IMR-90 (cell line): ENCODE results near the gene LMNB1. TPM values are rescaled to one million over a fixed set of nuclear protein-coding genes. Genes with fewer than 3 reads are reported as not detected.

ENCODE experiments used
- ATAC-seq: fragments of 200-7000 bp; cut with Tn5 transposase; 2 replicates; pipeline ENCODE4 v1.9.1; 2020; ENCODE audit warnings: low read depth, mild to moderate bottlenecking, moderate library complexity
- BruUV-seq: library from RNA; stranded (reverse); fragments of 400-500 nt; replicated peaks from 2 replicates; lab custom pipeline; 2021; lab: Mats Ljungman, UMichigan
- CTCF ChIA-PET: fragments of 300-600 bp; formaldehyde crosslinking; extraction: SDS; loops from one replicate; lab custom pipeline; 2021; ENCODE audit warnings: antibody characterized with exemption; lab: Yijun Ruan, JAX
- POLR2A ChIA-PET: fragments of 300-600 bp; sonication (Branson Sonifier 250); formaldehyde crosslinking; loops from one replicate; lab custom pipeline; 2022; ENCODE audit warnings: antibody characterized with exemption; ENCODE audit not compliant: unreplicated experiment; lab: Charles Lee
- DNase-seq: peaks from one replicate; pipeline ENCODE4 v3.0.0; 2013
- H2AFZ ChIP-seq: replicated peaks from 2 replicates; pipeline ENCODE3; 2013; ENCODE audit warnings: low read length, mild to moderate bottlenecking; ENCODE audit not compliant: poor library complexity
- H2AK5ac ChIP-seq: 2 replicates; pipeline ENCODE4 v1.6.1; 2013; ENCODE audit warnings: low read depth, low read length, inconsistent platforms
- H2AK9ac ChIP-seq: replicated peaks from 2 replicates; pipeline ENCODE3; 2013; ENCODE audit warnings: mild to moderate bottlenecking, low read depth, low read length, moderate library complexity; ENCODE audit not compliant: poor library complexity
- H2BK120ac ChIP-seq: 2 replicates; pipeline ENCODE4 v1.6.1; 2013; ENCODE audit warnings: low read depth, low read length, inconsistent platforms
- H2BK15ac ChIP-seq: 3 replicates; pipeline ENCODE4 v1.6.1; 2013; ENCODE audit warnings: low read depth, low read length, inconsistent platforms
- H2BK20ac ChIP-seq: 2 replicates; pipeline ENCODE4 v1.6.1; 2013; ENCODE audit warnings: low read depth, mild to moderate bottlenecking, inconsistent platforms, low read length, moderate library complexity
- H2BK5ac ChIP-seq: 2 replicates; pipeline ENCODE4 v1.6.1; 2013; ENCODE audit warnings: mild to moderate bottlenecking, low read depth, low read length, inconsistent platforms; ENCODE audit not compliant: poor library complexity, severe bottlenecking
- H3K14ac ChIP-seq: replicated peaks from 2 replicates; pipeline ENCODE4 v1.6.1; 2013; ENCODE audit warnings: low read depth, low read length, inconsistent platforms
- H3K18ac ChIP-seq: 2 replicates; pipeline ENCODE4 v1.6.1; 2013; ENCODE audit warnings: low read depth, low read length, control low read depth
- H3K23ac ChIP-seq: 2 replicates; pipeline ENCODE4 v1.6.1; 2013; ENCODE audit warnings: low read depth, low read length, inconsistent platforms
- H3K27ac ChIP-seq: 2 replicates; pipeline ENCODE4 v1.5.1; 2013; ENCODE audit warnings: mild to moderate bottlenecking, control low read depth, low read length; ENCODE audit not compliant: insufficient read depth
- H3K27me3 ChIP-seq: 2 replicates; pipeline ENCODE4 v1.6.1; 2013; ENCODE audit warnings: low read length; ENCODE audit not compliant: control insufficient read depth, insufficient read depth
- H3K36me3 ChIP-seq: 2 replicates; pipeline ENCODE4 v1.6.1; 2013; ENCODE audit warnings: low read length, mixed read lengths; ENCODE audit not compliant: control insufficient read depth, insufficient read depth
- H3K4ac ChIP-seq: 2 replicates; pipeline ENCODE4 v1.6.1; 2013; ENCODE audit warnings: low read depth, low read length, inconsistent platforms
- H3K4me1 ChIP-seq: 2 replicates; pipeline ENCODE4 v1.6.1; 2013; ENCODE audit warnings: low read length, mixed read lengths; ENCODE audit not compliant: control insufficient read depth, insufficient read depth
- H3K4me2 ChIP-seq: 2 replicates; pipeline ENCODE4 v1.6.1; 2013; ENCODE audit warnings: low read depth, mild to moderate bottlenecking, control low read depth, low read length, moderate library complexity
- H3K4me3 ChIP-seq: 2 replicates; pipeline ENCODE4 v1.5.1; 2013; ENCODE audit warnings: low read depth, mild to moderate bottlenecking, control low read depth, low read length, moderate library complexity; ENCODE audit not compliant: insufficient read depth
- H3K56ac ChIP-seq: 2 replicates; pipeline ENCODE4 v1.6.1; 2013; ENCODE audit warnings: low read length, inconsistent platforms; ENCODE audit not compliant: insufficient read depth; ENCODE audit errors: extremely low read depth
- H3K79me1 ChIP-seq, 2 experiments: 2 replicates each; pipeline ENCODE4 v1.6.1; 2013; ENCODE audit warnings: low read length in 2 of 2, inconsistent platforms in 1 of 2, low read depth in 1 of 2
- H3K9ac ChIP-seq: 2 replicates; pipeline ENCODE4 v1.6.1; 2013; ENCODE audit warnings: low read depth, low read length, control low read depth
- H3K9me1 ChIP-seq: 2 replicates; pipeline ENCODE4 v1.6.1; 2013; ENCODE audit warnings: low read length, inconsistent platforms; ENCODE audit not compliant: insufficient read depth
- H3K9me3 ChIP-seq: 2 replicates; pipeline ENCODE4 v1.6.1; 2013; ENCODE audit warnings: low read length; ENCODE audit not compliant: control insufficient read depth, insufficient read depth
- H4K20me1 ChIP-seq: 2 replicates; pipeline ENCODE4 v1.6.1; 2013; ENCODE audit warnings: low read length, inconsistent platforms; ENCODE audit not compliant: insufficient read depth
- H4K5ac ChIP-seq: 2 replicates; pipeline ENCODE4 v1.6.1; 2013; ENCODE audit warnings: mild to moderate bottlenecking, low read depth, low read length, control low read depth
- H4K8ac ChIP-seq, 2 experiments: 2 replicates each; pipeline ENCODE4 v1.6.1; 2013; ENCODE audit warnings: low read depth in 2 of 2, low read length in 2 of 2, control low read depth in 1 of 2, inconsistent platforms in 1 of 2
- H4K91ac ChIP-seq: 2 replicates; pipeline ENCODE4 v1.6.1; 2013; ENCODE audit warnings: low read depth, low read length, inconsistent platforms; ENCODE audit not compliant: insufficient read depth
- BHLHE40 ChIP-seq: fragments of 150-350 bp; IDR thresholded peaks from 2 replicates; pipeline ENCODE4 v1.6.1; 2016; ENCODE audit warnings: mild to moderate bottlenecking, low read depth, low read length
- CEBPB ChIP-seq: IDR thresholded peaks from 2 replicates; pipeline ENCODE4 v1.6.1; 2012; ENCODE audit warnings: low read depth, low read length, improper control_type of control experiment
- CHD1 ChIP-seq: IDR thresholded peaks from 2 replicates; pipeline ENCODE4 v1.6.1; 2012; ENCODE audit warnings: low read depth, low read length, improper control_type of control experiment
- CTCF ChIP-seq: conservative IDR thresholded peaks from 2 replicates; pipeline ENCODE4 v1.5.1; 2012; ENCODE audit warnings: mild to moderate bottlenecking, low read depth, low read length, improper control_type of control experiment
- FOS ChIP-seq: fragments of 150-350 bp; IDR thresholded peaks from 2 replicates; pipeline ENCODE4 v1.6.1; 2016; ENCODE audit warnings: low read depth, low read length
- MAFK ChIP-seq: IDR thresholded peaks from 2 replicates; pipeline ENCODE4 v1.6.1; 2012; ENCODE audit warnings: low read depth, low read length, improper control_type of control experiment
- MAZ ChIP-seq: IDR thresholded peaks from 2 replicates; pipeline ENCODE4 v1.6.1; 2012; ENCODE audit warnings: low read depth, mild to moderate bottlenecking, low read length, improper control_type of control experiment, moderate library complexity, borderline replicate concordance
- MXI1 ChIP-seq: IDR thresholded peaks from 2 replicates; pipeline ENCODE4 v1.6.1; 2012; ENCODE audit warnings: low read depth, mild to moderate bottlenecking, low read length, moderate library complexity, borderline replicate concordance
- NFE2L2 ChIP-seq: fragments of 150-350 bp; IDR thresholded peaks from 2 replicates; pipeline ENCODE4 v1.6.1; 2016; ENCODE audit warnings: low read depth, mild to moderate bottlenecking, low read length
- POLR2A ChIP-seq: IDR thresholded peaks from 2 replicates; pipeline ENCODE4 v1.6.1; 2012; ENCODE audit warnings: mild to moderate bottlenecking, low read depth, low read length
- RAD21 ChIP-seq: IDR thresholded peaks from 2 replicates; pipeline ENCODE4 v1.6.1; 2012; ENCODE audit warnings: low read length, improper control_type of control experiment
- RCOR1 ChIP-seq: IDR thresholded peaks from 2 replicates; pipeline ENCODE4 v1.6.1; 2012; ENCODE audit warnings: mild to moderate bottlenecking, low read length, improper control_type of control experiment; ENCODE audit not compliant: insufficient replicate concordance
- RFX5 ChIP-seq: IDR thresholded peaks from 2 replicates; pipeline ENCODE4 v1.8.0; 2012; ENCODE audit warnings: low read depth, mild to moderate bottlenecking, low read length, moderate library complexity
- SMC3 ChIP-seq: fragments of 150-350 bp; IDR thresholded peaks from 2 replicates; pipeline ENCODE4 v1.6.1; 2016; ENCODE audit warnings: low read depth, mild to moderate bottlenecking, antibody characterized with exemption, low read length, moderate library complexity
- USF2 ChIP-seq: fragments of 150-350 bp; IDR thresholded peaks from 2 replicates; pipeline ENCODE4 v1.6.1; 2017; ENCODE audit warnings: mild to moderate bottlenecking, antibody characterized with exemption, low read length, low read depth
- WGBS, 2 experiments: methylation state at CpG; one replicate each; pipeline versions ENCODE4 v1.1.5 to v1.1.7; 2013; ENCODE audit warnings: missing lambda C conversion rate in 2 of 2; ENCODE audit not compliant: insufficient read length in 1 of 2; ENCODE audit errors: extremely low coverage in 2 of 2; 5-methylcytosine and 5-hydroxymethylcytosine counted together
- dilution Hi-C: fragments of 300-500 bp; cut with HindIII; formaldehyde crosslinking; loops from one replicate; pipeline ENCODE4 v1.14.3; 2018; ENCODE audit warnings: low sequenced_read_pairs; ENCODE audit not compliant: unreplicated experiment
- in situ Hi-C: fragments of 300-500 bp; cut with MboI; formaldehyde crosslinking; loops from 3 replicates; pipeline ENCODE4 v1.14.3; 2019; ENCODE audit warnings: low sequenced_read_pairs, inconsistent platforms, mixed read lengths
- intact Hi-C: fragments of 100-400 bp; cut with micrococcal nuclease; formaldehyde crosslinking; loops from 2 replicates; pipeline ENCODE4 v1.10.0; 2022
- polyA plus RNA-seq, 3 experiments: library from polyadenylated mRNA; depleted of rRNA; stranded (reverse); fragments of >200 nt; gene quantifications; 2 replicates each; pipeline ENCODE4 v1.2.3, GENCODE V29; 2012; ENCODE audit warnings: low replicate concordance in 1 of 3
- total RNA-seq: library from RNA; depleted of rRNA; stranded (reverse); fragments of >200 nt; gene quantifications from 2 replicates; pipeline ENCODE4 v1.2.3, GENCODE V29; 2012

LMNB1 gene
- total and polyA plus RNA-seq, 2 of the 4 experiments (the other 2 are of a cell fraction), result 36.0 to 53.6 TPM

- intact Hi-C loops, result no loop called here
- WGBS, 2 experiments, result 83% methylated on average over 1 of the region's 4 CpGs; no CpG with 5 or more reads in 1 of the 2 experiments
- Histone ChIP-seq H2BK20ac (peak overlapping the region; percentile 69; the same call in 1 of the 2 replicates), H3K4ac (peak overlapping the region; percentile 67; the same call in 1 of the 2 replicates), H2AK5ac (no peak overlapping the region; the same call in 1 of the 2 replicates), H4K8ac (peak overlapping the region in 1 of 2 experiments; percentile 72; a peak in 2 of 4 replicates), H3K4me1 (peaks cover 10% of the 10 kb centered on the region), H2BK15ac (peak overlapping the region; percentile 54; the same call in 1 of the 3 replicates), H3K27ac (peak overlapping the region; percentile 89; the same call in 1 of the 2 replicates), H3K56ac (no peak overlapping the region), H3K4me2 (peak overlapping the region; percentile 82), H4K20me1 (no peaks in the 10 kb centered on the region), H2BK5ac (peak overlapping the region; percentile 87), H2AFZ (no peak overlapping the region), H3K9me1 (peaks cover 9% of the 10 kb centered on the region), H3K36me3 (peaks cover 5% of the 10 kb centered on the region; the same call in 1 of the 2 replicates), H2BK120ac (peak overlapping the region; percentile 60; the same call in 1 of the 2 replicates), H4K91ac (0 out of 2 replicates have a peak overlapping the region, but pooled peaks have one; percentile 46), H4K5ac (peak overlapping the region; percentile 64; the same call in 1 of the 2 replicates), H2AK9ac (no peak overlapping the region), H3K18ac (peak overlapping the region; percentile 93; the same call in 1 of the 2 replicates), H3K27me3 (no peaks in the 10 kb centered on the region), H3K14ac (peak overlapping the region; percentile 71; the same call in 1 of the 2 replicates), H3K4me3 (no peak overlapping the region), H3K9me3 (no peaks in the 10 kb centered on the region), H3K9ac (peak overlapping the region; percentile 65; the same call in 1 of the 2 replicates), H3K79me1 (peaks cover 11 to 35% of the 10 kb centered on the region in 2 experiments), H3K23ac (peak overlapping the region; percentile 75; the same call in 1 of the 2 replicates)
- dilution Hi-C loops, result no loop called here
- no peak for DNase-seq
- ATAC-seq, result 0 out of 2 replicates have a peak, but pooled peaks have one; percentile 9
- ChIA-PET POLR2A (interaction anchor here (0.6 kb wide), 1 partner anchor 17 kb away, joined by 3 read pairs; no protein-coding TSS in a partner anchor), CTCF (interaction anchor here (0.6 to 0.9 kb wide), 3 partner anchors 9 to 479 kb away, joined by 3 read pairs; no protein-coding TSS in a partner anchor)
- TF ChIP-seq RCOR1 (no peak), MAFK (no peak), USF2 (no peak), NFE2L2 (no peak), CEBPB (no peak), MAZ (no peak), SMC3 (no peak), CHD1 (no peak), BHLHE40 (no peak), POLR2A (no peak), MXI1 (no peak), RAD21 (no peak), CTCF (no peak), FOS (no peak), RFX5 (no peak)
- no TSS peak for BruUV-seq
- in situ Hi-C loops, result loop anchor here (25.0 kb wide), 1 partner anchor 702 kb away; the partner anchor contains the start of gene PRRC1
Observed at GRCh38 chr5:126810596-126811380, 33.9 kb downstream of the LMNB1 start.
